ENCODE measurements around the gene GORASP2.

GORASP2 gene

GRCh38 chr2:170950221-170950761 is 21.2 kb downstream of the GORASP2 start:
- no peak for TF ChIP-seq ZNF565 (CRISPR knock-in tag; conservative IDR thresholded peaks at IDR 0.05; ENCODE audit: low read depth)
- TF ChIP-seq ESRRG (CRISPR knock-in tag; IDR thresholded peaks at IDR 0.05) = no peak
- no peak for TF ChIP-seq POU6F1 (CRISPR knock-in tag; IDR thresholded peaks at IDR 0.05; ENCODE audit: borderline replicate concordance, low read depth)
- no peak for TF ChIP-seq BACH2 (CRISPR knock-in tag; IDR thresholded peaks at IDR 0.05; ENCODE audit: borderline replicate concordance)
- no peak for TF ChIP-seq PATZ1 (CRISPR knock-in tag; IDR thresholded peaks at IDR 0.05; ENCODE audit: borderline replicate concordance)
- TF ChIP-seq TSHZ2 (CRISPR knock-in tag; IDR thresholded peaks at IDR 0.05) = no peak
- no peak for TF ChIP-seq OSR1 (CRISPR knock-in tag; IDR thresholded peaks at IDR 0.05)
- no peak for TF ChIP-seq PPARA (CRISPR knock-in tag; IDR thresholded peaks at IDR 0.05; ENCODE audit: borderline replicate concordance)
- no peak for TF ChIP-seq CSRNP3 (CRISPR knock-in tag; IDR thresholded peaks at IDR 0.05)
- no peak for TF ChIP-seq GLIS3 (CRISPR knock-in tag; IDR thresholded peaks at IDR 0.05)
- no peak for ATAC-seq

GRCh38 chr2:170953941-170954340 is 24.9 kb downstream of the GORASP2 start:
- no peak for ATAC-seq
- TF ChIP-seq RARB (CRISPR knock-in tag; IDR thresholded peaks at IDR 0.05) = no peak
- TF ChIP-seq SNAI2 (CRISPR knock-in tag; IDR thresholded peaks at IDR 0.05) = no peak
- no peak for TF ChIP-seq BACH2 (CRISPR knock-in tag; IDR thresholded peaks at IDR 0.05; ENCODE audit: borderline replicate concordance)
- TF ChIP-seq TOX (CRISPR knock-in tag; IDR thresholded peaks at IDR 0.05; ENCODE audit: borderline replicate concordance) = no peak
- TF ChIP-seq PATZ1 (CRISPR knock-in tag; IDR thresholded peaks at IDR 0.05; ENCODE audit: borderline replicate concordance) = no peak
- no peak for TF ChIP-seq ZNF565 (CRISPR knock-in tag; conservative IDR thresholded peaks at IDR 0.05; ENCODE audit: low read depth)
- no peak for TF ChIP-seq ARNTL (CRISPR knock-in tag; IDR thresholded peaks at IDR 0.05; ENCODE audit: borderline replicate concordance, low read depth)
- TF ChIP-seq CSRNP3 (CRISPR knock-in tag; IDR thresholded peaks at IDR 0.05) = no peak
- no peak for TF ChIP-seq TCF4 (CRISPR knock-in tag; IDR thresholded peaks at IDR 0.05; ENCODE audit: borderline replicate concordance)
- TF ChIP-seq OSR1 (CRISPR knock-in tag; IDR thresholded peaks at IDR 0.05) = no peak
- TF ChIP-seq ZNF70 (CRISPR knock-in tag; IDR thresholded peaks at IDR 0.05) = no peak
- no peak for TF ChIP-seq POU6F1 (CRISPR knock-in tag; IDR thresholded peaks at IDR 0.05; ENCODE audit: borderline replicate concordance, low read depth)
- TF ChIP-seq ESRRG (CRISPR knock-in tag; IDR thresholded peaks at IDR 0.05) = no peak
